Measurements from ENCODE around the gene GPR101. TPM values are rescaled to one million over a fixed set of nuclear protein-coding genes. Genes with fewer than 3 reads are reported as not detected.
A peak's percentile ranks its signal among the peaks of the same experiment; 100 is the strongest.

Gene GPR101
- polyA plus RNA-seq, 1 donor (not counting 4 experiments of a cell fraction or from before 2014, with no cell fraction given): not detected

GRCh38 chrX:137040113-137040794 is 6.5 kb upstream of the GPR101 start:
- no peaks in the 10 kb centered on the region for H3K9me3 ChIP-seq (ENCODE audit: control insufficient read depth, low read depth, low read length)
- H3K9me1 ChIP-seq (ENCODE audit: control insufficient read depth, extremely low read depth, insufficient read depth, low read length): no peaks in the 10 kb centered on the region
- TF ChIP-seq EZH2 (IDR thresholded peaks at IDR 0.05; ENCODE audit: low read length): no peak
- TF ChIP-seq, protein P1, sequence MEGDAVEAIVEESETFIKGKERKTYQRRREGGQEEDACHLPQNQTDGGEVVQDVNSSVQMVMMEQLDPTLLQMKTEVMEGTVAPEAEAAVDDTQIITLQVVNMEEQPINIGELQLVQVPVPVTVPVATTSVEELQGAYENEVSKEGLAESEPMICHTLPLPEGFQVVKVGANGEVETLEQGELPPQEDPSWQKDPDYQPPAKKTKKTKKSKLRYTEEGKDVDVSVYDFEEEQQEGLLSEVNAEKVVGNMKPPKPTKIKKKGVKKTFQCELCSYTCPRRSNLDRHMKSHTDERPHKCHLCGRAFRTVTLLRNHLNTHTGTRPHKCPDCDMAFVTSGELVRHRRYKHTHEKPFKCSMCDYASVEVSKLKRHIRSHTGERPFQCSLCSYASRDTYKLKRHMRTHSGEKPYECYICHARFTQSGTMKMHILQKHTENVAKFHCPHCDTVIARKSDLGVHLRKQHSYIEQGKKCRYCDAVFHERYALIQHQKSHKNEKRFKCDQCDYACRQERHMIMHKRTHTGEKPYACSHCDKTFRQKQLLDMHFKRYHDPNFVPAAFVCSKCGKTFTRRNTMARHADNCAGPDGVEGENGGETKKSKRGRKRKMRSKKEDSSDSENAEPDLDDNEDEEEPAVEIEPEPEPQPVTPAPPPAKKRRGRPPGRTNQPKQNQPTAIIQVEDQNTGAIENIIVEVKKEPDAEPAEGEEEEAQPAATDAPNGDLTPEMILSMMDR (optimal IDR thresholded peaks at IDR 0.05 in 1 of 3, IDR thresholded peaks at IDR 0.05 in 1 of 3, conservative IDR thresholded peaks at IDR 0.05 in 1 of 3; ENCODE audit: extremely low read depth in 1 of 3, insufficient read depth in 2 of 3, low read length in 3 of 3): no peak
- H3K27ac ChIP-seq (ENCODE audit: control insufficient read depth, insufficient read depth, low read length): no peak overlapping the region
- no peaks in the 10 kb centered on the region for H3K79me2 ChIP-seq (ENCODE audit: control insufficient read depth, insufficient read depth, low read length)
- dilution Hi-C loops (cut with MboI; ENCODE audit: extremely low pct_ligation_motif_present, low sequenced_read_pairs): no loop called here
- H3K36me3 ChIP-seq (ENCODE audit: control insufficient read depth in 2 of 2, extremely low read depth in 1 of 2, insufficient read depth in 2 of 2, low read length in 2 of 2): no peaks in the 10 kb centered on the region
- H3K4me2 ChIP-seq (ENCODE audit: control insufficient read depth, extremely low read depth, insufficient read depth, low read depth, low read length): no peak overlapping the region
- no peak overlapping the region for H3K9ac ChIP-seq (ENCODE audit: control insufficient read depth, extremely low read depth, insufficient read depth, low read length)
- H4K20me1 ChIP-seq (ENCODE audit: control insufficient read depth, extremely low read depth, insufficient read depth, low read length): no peaks in the 10 kb centered on the region
- no peaks in the 10 kb centered on the region for H3K27me3 ChIP-seq (ENCODE audit: control insufficient read depth, extremely low read depth, insufficient read depth, low read length)
- DNase-seq (ENCODE audit: low read depth, low spot score) (no peak), FAIRE-seq (no peak)
- H3K4me3 ChIP-seq (ENCODE audit: control insufficient read depth in 2 of 3, extremely low read depth in 1 of 3, insufficient read depth in 2 of 3, low read depth in 1 of 3, low read length in 3 of 3): no peak overlapping the region
- H3K4me1 ChIP-seq (ENCODE audit: control insufficient read depth, extremely low read depth, insufficient read depth, low read length): no peaks in the 10 kb centered on the region
- no peak overlapping the region for H2AFZ ChIP-seq (ENCODE audit: control insufficient read depth, low read length)

- Histone ChIP-seq H3K9ac (ENCODE audit: control insufficient read depth, extremely low read depth, insufficient read depth, low read length) (no peak overlapping the region), H3K4me3 (ENCODE audit: control insufficient read depth in 2 of 3, extremely low read depth in 1 of 3, insufficient read depth in 2 of 3, low read depth in 1 of 3, low read length in 3 of 3) (no peak overlapping the region), H3K27me3 (ENCODE audit: control insufficient read depth, extremely low read depth, insufficient read depth, low read length) (peaks cover 42% of the 10 kb centered on the region), H3K4me1 (ENCODE audit: control insufficient read depth, extremely low read depth, insufficient read depth, low read length) (no peaks in the 10 kb centered on the region), H4K20me1 (ENCODE audit: control insufficient read depth, extremely low read depth, insufficient read depth, low read length) (no peaks in the 10 kb centered on the region), H3K36me3 (ENCODE audit: control insufficient read depth in 2 of 2, extremely low read depth in 1 of 2, insufficient read depth in 2 of 2, low read length in 2 of 2) (no peaks in the 10 kb centered on the region), H3K4me2 (ENCODE audit: control insufficient read depth, extremely low read depth, insufficient read depth, low read depth, low read length) (no peak overlapping the region), H3K9me1 (ENCODE audit: control insufficient read depth, extremely low read depth, insufficient read depth, low read length) (no peaks in the 10 kb centered on the region), H2AFZ (ENCODE audit: control insufficient read depth, low read length) (no peak overlapping the region), H3K79me2 (ENCODE audit: control insufficient read depth, insufficient read depth, low read length) (no peaks in the 10 kb centered on the region), H3K27ac (ENCODE audit: control insufficient read depth, insufficient read depth, low read length) (no peak overlapping the region), H3K9me3 (ENCODE audit: control insufficient read depth, low read depth, low read length) (no peaks in the 10 kb centered on the region)
- dilution Hi-C loops (cut with MboI; ENCODE audit: extremely low pct_ligation_motif_present, low sequenced_read_pairs): no loop called here
- FAIRE-seq: no peak
- TF ChIP-seq, protein P1 (optimal IDR thresholded peaks at IDR 0.05 in 1 of 3, IDR thresholded peaks at IDR 0.05 in 1 of 3, conservative IDR thresholded peaks at IDR 0.05 in 1 of 3; ENCODE audit: extremely low read depth in 1 of 3, insufficient read depth in 2 of 3, low read length in 3 of 3): no peak
- peak; percentile 51 for TF ChIP-seq EZH2 (IDR thresholded peaks at IDR 0.05; ENCODE audit: low read length)
- DNase-seq (ENCODE audit: low read depth, low spot score): no peak
Observed at GRCh38 chrX:137034508-137034872, 695 bp upstream of the GPR101 start.
